Left ventricle myocardium superior (tissue), 1 donor: Measurements from ENCODE around the gene TAF4. TPM values are rescaled to one million over a fixed set of nuclear protein-coding genes. Genes with fewer than 3 reads are reported as not detected.
"Not testable (repeated sequence)": the region's sequence is repeated elsewhere in the genome, so short reads cannot be mapped to it uniquely, and the experiment has no call there.

Experiments
- ATAC-seq: fragments of 200-7000 bp; cut with Tn5 transposase; one replicate; pipeline ENCODE4 v1.9.1; 2020; ENCODE audit warnings: mild to moderate bottlenecking, moderate library complexity
- DNase-seq: peaks from one replicate; pipeline ENCODE4 v3.0.0-alpha.2; 2020
- intact Hi-C: fragments of 100-400 bp; cut with micrococcal nuclease; formaldehyde crosslinking; loops from one replicate; pipeline ENCODE4 v1.11.0; 2022
- total RNA-seq: library from RNA; stranded (reverse); fragmentation: NEBNext Ultra II Directional; extraction: Animal tissue kit (Norgen Biotek cat#: 25700); gene quantifications from one replicate; pipeline ENCODE4 v1.2.1, GENCODE V29; 2021
- donor health status: DM: no; HTN: yes; CAD: no; lungs with severe emphysema.

TAF4 gene
- total RNA-seq, 1 donor from 2014 or later = 11.2 TPM

DNA sequence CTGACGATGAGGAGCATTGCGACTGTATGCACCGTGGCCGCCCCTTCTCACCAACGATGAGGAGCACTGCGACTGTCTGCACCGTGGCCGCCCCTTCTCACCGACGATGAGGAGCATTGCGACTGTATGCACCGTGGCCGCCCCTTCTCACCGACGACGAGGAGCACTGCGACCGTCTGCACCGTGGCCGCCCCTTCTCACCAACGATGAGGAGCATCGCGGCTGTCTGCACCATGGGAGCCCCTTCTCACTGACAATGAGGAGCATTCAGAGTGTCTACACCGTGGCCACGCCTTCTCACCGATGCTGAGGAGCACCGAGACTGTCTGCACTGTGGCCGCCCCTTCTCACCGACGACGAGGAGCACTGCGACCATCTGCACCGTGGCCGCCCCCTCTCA lies 120.7 kb downstream of the TAF4 start:
- ATAC-seq, intact Hi-C loops, DNase-seq: not testable (repeated sequence)

DNA sequence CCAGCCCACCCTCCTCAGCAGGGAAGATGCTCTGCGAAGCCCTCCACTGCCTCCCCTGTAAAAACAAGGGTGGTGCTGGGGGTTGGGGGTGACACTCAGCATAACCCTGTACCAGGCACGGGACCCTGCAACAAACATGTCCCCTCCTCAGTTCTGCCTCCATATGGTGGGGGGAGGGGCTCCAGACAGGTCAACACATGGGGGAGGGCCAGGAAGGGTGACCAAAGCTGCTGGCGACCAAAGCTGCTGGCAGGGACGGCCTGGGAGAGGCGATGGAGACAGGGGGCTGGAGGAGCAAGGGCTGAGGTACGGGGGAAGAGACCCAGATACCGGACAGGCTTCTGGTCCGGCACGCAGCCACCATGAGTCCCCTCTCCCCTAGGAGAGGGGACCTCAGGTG lies 123.2 kb downstream of the TAF4 start:
- intact Hi-C loops = no loop called here
- ATAC-seq = no peak
- no peak for DNase-seq

DNA sequence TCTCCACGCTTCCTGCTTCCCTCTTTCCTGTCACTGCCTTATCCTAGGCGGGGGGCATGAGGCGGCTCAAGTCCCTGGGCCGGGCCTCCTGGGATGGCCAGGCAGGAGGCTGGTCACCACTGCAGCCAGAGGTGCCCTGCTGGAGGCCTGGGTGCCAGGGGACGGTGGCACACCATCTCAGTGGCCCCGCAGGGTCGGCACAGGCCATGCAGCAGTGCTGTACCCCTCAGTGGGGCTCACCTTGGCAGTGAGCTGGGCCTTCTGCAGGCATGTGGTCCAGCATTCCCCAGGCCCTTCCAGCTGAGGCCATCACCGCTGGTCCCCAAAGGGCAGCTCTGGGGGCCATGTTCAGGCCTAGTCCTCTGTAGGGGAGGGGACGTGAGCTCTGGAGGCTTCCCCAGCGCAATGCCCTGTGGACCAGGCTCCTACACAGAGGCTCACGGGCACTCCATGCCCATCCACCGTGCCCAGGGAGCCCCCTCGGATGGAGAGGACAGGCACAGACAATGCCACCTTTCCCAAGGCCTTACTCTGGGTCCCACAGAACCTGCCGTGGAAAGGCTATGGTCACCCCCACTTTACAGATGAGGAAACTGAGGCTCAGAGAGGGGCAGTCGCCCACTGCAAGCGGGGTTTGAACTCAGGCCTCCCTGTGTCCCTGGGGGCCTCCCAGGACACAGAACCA lies 123.8 kb downstream of the TAF4 start:
- no peak for ATAC-seq

DNA sequence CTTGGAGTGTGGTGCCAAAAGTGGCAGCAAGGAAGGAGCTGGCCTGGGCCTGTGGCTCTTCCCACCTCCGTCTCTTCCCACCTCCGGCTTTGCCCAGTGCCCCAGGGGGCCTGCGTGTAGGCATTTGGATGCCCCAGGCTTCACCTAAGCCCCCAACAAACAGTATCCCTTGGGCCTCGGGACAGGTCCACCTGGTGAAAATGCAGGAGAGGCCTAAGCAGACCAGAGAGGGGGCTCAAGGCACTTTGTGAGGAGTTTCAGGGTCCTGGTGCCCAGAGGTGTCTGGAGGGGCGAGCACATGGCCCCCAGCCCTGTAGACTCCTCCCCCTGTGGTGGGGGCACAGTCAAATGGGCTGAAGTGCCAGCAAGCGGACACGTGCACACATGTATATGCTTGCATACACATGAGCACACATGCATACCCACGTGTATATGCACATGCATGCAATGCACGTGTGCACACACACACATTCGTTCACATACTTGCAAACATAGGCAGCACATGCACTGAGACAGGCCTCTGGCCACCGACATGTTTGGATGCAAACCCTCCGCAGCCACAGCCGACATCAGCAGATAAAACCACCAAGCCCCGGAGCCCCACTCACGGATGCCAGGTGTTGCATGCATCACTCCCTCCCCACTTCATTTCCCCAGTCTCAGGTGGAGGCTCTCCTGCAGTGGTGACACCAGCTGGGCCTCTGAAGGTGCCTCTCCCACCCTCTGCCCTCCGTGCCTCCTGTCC lies 124.5 kb downstream of the TAF4 start:
- no peak for ATAC-seq
- intact Hi-C loops = no loop called here
- peak; percentile 25 for DNase-seq

More for the DNA sequence above, 123.8 kb downstream of the TAF4 start:
- intact Hi-C loops = no loop called here
- peak; percentile 24 for DNase-seq

DNA sequence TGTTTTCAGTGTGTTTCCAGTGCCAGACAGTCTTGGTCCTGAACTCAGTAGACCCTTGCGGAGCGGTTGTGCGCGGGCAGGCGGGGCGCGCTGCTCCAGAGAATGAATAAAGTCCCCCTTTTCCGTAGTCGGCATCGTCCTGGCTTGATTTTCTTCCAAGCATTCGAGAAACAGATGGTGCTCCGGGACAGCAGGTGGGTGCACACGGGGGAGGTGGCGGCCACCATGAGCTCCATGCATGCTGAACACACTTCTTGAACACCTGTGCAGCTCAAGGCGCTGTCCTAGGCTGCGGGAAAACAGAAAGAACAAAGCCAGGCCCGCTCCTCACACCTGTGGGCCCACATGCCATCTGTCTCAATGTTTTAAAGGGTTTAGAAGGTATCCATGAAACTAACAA lies 125.2 kb downstream of the TAF4 start:
- DNase-seq (peak; percentile 10), ATAC-seq (no peak)
- intact Hi-C loops = no loop called here

DNA sequence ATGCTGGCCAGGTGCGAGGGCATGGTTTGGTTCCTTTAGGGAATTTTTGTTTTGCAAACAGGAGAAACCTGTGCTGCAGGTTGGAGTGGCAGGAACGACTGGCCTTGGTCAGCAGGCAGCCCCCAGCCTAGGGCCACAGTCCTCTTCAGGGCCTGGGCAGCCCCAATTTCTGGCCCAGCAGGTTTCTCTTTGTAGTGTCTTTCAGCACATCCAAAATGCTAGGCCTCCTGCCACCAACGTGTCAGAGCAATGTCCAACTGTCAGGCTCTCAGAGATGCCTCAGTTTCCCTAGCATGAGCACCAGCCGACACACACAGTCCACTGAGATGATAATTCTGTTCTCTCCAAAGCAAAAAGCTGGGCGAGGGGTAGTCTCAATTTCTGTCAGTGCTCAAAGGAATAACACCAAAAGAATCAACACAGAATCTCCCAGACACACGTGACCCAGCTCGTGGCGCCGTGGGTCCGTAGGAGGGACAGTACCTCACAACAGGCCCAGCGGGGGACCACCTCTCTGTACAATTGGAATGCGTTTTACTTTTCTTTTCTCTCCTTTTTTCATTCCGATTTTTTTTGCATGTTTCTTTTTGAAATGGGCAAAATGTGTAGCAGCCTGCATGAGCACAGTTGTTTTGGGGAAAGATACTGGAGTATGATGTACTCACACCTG lies 125.9 kb downstream of the TAF4 start:
- no peak for ATAC-seq
- peak; percentile 17 for DNase-seq
- intact Hi-C loops = no loop called here

DNA sequence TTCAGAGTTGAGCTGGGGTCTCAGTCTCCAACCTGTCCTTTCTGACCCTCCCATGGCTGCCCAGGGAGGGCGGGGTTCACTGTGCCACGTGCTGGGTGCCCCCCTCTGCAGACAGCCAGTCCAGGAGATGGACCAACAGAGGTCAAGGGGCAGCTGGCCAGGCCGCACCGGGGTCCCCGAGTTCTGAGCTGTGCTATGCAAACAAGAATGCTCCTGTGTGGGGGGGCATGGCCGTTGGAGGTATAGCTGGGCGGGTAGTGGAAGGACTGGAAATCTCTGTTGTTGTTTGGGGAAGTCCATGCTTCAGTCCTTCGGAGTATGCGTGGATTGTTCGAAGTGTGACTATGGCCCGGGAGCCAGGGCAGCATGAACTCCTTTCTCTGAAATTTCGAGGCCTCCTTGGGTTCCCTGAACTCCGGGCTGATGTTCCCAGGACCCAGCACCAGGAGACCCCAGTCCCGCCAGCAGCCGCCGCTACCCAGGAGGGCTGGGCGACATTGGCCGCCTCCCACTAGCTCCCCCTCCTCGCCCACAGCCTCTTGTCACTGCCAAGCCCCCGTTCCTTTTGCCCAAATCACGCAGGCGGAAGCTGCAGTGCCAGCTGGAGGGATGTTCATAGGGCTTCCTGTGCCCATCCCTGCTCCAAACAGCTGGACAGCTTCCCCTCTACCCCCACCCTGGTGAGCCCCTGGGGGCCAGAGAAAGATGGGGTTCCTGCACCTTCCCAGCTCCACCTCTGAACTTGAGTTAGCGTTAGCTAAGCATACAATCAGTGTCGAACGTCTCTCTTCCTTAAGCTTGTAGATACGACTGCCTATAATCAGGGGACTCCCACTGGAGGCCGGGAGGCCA lies 126.6 kb downstream of the TAF4 start:
- intact Hi-C loops = no loop called here
- DNase-seq = peak; percentile 17
- no peak for ATAC-seq

DNA sequence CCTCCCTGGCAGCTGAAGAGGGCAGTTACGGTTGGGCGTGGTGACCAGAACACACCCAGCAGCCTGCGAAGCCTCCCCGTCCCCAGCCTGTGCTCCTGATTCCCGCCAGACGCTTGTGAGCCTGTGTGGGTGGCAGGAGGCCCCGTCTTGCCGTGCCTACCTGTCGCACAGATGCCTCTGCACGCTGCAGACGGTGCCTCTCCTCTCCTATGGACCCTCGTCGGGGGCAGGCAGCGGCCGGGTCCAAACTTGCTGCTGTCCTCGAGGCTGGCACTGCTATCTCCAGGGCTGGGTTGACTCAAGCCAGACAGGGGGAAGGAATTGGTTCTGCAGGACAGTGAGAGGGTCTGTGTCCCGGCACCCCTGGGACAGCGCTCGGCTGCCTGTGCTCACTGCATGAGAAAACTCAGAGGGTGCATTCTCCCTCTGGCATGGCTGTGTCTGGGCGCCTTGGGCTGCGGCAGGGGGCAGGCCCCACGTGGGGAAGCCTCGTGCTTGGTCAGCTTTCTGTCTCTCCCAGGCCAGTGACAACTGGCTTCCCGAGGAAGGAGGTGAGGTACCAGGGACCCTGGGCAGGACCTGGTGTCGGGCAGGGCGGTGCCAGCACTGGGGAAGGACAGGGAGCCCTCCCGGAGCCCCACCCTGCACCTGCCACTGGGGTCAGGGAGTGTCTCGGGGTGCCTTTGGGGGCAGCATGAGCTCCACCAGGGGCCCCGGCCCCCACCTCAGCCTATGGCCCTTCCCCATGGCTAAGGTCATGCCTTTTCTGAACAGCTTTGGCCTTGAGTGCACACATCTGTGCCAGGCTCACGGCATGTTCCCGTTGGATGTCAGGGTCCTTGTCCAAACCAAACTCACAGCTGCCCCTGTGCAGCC lies 127.5 kb downstream of the TAF4 start:
- peak; percentile 22 for DNase-seq
- ATAC-seq = no peak
- intact Hi-C loops = no loop called here

DNA sequence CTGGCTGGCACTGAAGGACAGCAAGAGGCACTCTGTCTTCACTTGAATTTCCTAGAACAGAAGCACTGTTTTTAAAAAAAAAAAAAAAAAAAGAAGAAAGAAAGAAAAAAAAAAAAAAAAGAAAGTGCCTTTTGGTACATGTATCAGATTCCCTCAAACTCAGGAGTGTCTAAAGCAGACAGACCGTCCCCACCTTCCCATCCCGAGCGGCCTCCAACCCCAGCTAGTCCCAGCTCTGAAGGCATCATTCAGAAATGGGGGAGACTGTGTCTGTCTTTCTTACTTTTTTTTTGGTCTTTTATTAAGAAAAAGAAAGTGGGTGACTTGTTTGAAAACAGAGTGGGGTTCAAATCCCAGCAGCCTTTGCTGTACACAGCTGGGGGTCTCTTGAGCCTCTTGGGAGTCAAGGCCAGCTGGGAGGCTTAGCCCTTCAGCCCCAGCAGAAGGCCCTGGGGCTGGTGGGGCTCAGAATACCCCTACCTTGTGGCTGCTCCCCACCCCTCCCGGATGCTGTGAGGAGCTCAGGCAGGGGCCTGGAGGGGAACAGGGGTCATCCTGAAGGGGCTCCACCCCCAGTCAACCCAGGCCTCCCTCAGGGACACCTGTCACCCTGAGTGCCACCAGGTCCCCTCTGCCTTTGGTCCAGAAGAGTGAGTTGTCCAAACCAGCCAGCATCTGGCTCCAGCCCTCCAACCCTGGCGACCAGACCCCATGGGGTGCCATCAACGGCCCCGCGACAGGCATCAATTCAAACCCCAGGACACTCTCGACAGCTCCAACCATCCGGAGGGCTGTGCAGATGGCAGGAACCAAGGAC lies 128.3 kb downstream of the TAF4 start:
- intact Hi-C loops = no loop called here
- ATAC-seq (no peak), DNase-seq (peak; percentile 14)

DNA sequence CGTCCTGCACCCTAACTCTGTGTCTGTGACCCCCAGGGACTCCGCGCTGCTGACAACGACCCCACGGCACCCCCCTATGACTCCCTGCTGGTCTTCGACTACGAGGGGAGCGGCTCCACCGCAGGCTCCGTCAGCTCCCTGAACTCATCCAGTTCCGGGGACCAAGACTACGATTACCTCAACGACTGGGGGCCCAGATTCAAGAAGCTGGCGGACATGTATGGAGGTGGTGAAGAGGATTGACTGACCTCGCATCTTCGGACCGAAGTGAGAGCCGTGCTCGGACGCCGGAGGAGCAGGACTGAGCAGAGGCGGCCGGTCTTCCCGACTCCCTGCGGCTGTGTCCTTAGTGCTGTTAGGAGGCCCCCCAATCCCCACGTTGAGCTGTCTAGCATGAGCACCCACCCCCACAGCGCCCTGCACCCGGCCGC lies 129.0 kb downstream of the TAF4 start:
- intact Hi-C loops = no loop called here
- DNase-seq (peak; percentile 17), ATAC-seq (no peak)

DNA sequence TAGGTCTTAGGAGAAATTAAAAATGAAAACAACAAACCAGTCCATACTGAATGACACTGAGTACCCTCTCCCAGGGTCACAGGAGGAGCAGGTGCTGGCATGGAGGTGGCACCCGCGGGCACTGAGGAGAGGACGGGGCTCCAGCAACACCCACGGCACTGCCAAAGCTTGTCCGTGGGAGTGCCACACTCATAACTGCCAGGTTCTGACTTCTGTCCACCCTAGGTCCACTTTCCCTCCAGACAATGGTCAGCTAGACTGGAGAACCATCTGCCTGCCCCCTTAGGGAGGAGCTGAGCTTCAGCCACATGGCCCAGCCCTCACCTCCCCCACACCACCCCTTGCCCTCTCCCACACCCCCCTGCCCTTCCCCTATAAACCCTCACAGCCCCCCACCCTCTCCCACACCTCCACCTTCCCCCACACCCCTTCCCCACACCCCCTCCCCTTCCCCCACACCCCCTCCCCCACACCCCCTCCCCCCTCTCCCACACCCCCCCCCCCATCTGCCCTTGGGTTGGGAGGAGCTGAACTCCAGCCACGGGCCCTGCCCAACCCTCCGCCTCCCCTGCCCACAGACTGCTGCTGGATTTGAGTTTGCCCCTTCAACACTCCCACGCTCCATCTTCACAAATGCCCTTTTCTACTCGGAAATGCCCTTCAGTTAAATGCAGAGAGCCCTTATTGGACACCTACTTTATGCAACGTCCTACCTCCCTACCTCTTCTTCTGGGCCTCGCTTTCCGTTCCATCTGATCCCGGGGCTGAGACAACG lies 129.6 kb downstream of the TAF4 start:
- ATAC-seq (no peak), DNase-seq (peak; percentile 9)
- intact Hi-C loops = no loop called here

DNA sequence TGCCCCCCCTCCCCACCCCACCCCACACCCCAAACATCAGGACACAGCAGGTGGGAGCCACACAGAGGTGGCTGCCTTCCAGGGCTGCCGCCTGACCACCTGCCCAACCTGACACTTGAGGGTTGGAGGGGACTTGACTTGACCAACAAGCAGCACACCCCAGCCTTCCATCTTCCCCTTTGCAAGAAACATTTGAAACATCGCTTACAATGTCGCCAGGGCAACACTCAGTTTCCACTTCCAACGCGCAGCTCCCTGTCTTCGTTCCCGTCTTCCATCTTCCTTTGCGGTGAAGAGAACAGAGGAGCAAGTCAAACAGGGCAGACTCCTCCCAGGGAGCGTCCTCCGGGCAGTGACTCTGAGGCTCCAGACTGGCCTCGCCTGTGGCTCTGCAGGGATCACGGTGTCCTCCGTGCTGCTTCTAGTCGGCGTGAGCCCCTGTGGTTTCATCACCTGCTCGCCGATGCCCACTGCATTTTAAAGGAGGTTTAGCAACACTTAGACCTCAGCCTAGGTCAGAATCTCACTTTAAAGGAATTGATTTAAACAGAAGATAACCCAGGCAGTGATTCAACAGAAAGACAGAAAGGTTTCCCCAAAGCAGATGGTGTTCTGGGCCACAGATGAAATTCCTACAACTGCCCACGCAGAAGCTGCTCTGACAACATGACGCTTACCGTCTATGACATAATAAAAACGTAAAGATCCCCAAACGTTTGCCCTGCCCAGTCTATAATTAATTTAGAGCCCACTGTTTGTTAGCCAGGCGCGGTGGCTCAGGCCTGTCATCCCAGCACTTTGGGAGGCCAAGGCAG lies 130.8 kb downstream of the TAF4 start:
- ATAC-seq = no peak
- intact Hi-C loops = no loop called here
- peak; percentile 11 for DNase-seq

DNA sequence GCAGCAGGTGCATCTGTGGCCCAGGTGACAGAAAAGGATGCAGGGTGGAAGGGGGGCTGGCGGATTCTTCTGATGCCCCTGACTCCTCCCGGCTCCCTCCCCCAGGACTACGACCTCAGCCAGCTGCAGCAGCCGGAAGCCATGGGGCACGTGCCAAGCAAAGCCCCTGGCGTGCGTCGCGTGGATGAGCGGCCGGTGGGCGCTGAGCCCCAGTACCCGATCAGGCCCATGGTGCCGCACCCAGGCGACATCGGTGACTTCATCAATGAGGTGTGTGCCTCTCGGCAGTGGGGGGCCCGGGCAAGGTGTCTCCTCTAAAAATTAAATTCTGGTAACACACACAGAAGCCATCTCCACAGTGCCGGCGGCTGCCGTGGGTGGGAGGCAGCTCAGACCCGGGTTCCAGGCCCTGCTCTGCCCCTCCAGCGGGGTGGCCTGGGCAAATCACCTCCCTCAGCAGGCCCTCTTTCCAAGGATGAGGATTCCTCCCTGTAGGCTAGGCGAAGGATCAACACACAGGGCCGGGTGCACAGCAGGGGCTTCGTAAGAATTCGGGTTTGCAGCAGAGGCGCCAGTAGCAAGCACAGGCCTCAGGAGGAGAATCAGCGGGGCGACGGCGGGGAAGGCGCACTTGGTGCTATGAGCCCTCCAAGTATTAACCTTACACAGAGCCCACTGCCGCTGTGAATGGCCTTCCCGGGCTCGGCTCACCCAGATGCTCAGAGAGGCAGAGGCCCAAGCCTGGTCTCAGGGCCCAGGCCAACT lies 131.5 kb downstream of the TAF4 start:
- peak; percentile 24 for DNase-seq
- no peak for ATAC-seq
- intact Hi-C loops = no loop called here

DNA sequence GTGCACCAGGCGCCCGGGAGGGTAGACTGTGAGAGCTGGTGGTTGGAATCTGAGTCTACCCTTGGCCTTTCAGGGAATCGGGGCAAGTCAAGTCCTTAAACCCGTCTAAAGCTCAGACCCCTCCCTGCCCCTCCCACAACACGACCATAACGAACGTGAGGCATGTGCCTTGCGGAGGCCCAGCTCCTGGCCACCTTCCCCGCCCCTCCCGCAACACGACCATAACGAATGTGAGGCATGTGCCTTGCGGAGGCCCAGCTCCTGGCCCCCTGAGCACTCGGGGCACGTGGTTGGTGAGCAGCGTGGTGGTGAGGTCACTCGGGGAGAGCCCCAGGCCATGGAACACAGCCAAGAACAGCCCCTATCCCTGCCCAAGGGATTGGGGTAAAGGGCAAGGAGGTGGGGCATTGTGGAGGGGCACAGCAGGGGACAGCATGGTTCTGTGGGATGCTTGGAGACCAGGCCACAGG lies 132.2 kb downstream of the TAF4 start:
- intact Hi-C loops = no loop called here
- DNase-seq (peak; percentile 14), ATAC-seq (no peak)
